ENCODE measurements around the gene HIVEP1. TPM values are rescaled to one million over a fixed set of nuclear protein-coding genes. Genes with fewer than 3 reads are reported as not detected.

Gene HIVEP1
- total RNA-seq, 2 donors from 2014 or later: 12.5 to 15.2 TPM

DNA sequence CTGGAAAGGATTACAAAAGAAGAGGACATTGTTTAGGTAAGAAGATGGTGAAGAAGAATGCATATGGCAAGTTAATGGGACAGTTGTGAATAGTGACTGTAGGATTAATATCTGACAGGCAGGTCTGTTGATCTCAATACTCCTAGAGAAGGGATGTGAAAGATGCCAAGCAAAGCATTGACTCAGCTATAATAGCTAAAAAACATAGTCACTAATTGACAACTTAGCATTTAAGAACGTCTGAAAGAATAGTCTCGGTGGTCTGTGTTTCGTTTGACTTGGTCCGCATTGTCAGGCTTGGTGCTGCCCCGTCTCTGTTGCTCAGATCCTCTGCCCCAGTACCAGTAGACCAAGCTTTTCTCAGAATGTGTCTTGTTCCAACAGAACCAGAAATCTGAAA, 65.9 kb downstream of the HIVEP1 start:
- Histone ChIP-seq H3K4me1 (peaks cover 8% of the 10 kb centered on the region), H3K9me3 (no peaks in the 10 kb centered on the region), H3K27me3 (no peaks in the 10 kb centered on the region), H3K27ac (no peak overlapping the region), H3K36me3 (replicated peaks in 1 of 2; ENCODE audit: insufficient read depth in 1 of 2, low read depth in 2 of 2) (no peaks in the 10 kb centered on the region), H3K4me3 (no peak overlapping the region)
- DNase-seq (no peak), ATAC-seq (no peak)
- TF ChIP-seq, protein P1, sequence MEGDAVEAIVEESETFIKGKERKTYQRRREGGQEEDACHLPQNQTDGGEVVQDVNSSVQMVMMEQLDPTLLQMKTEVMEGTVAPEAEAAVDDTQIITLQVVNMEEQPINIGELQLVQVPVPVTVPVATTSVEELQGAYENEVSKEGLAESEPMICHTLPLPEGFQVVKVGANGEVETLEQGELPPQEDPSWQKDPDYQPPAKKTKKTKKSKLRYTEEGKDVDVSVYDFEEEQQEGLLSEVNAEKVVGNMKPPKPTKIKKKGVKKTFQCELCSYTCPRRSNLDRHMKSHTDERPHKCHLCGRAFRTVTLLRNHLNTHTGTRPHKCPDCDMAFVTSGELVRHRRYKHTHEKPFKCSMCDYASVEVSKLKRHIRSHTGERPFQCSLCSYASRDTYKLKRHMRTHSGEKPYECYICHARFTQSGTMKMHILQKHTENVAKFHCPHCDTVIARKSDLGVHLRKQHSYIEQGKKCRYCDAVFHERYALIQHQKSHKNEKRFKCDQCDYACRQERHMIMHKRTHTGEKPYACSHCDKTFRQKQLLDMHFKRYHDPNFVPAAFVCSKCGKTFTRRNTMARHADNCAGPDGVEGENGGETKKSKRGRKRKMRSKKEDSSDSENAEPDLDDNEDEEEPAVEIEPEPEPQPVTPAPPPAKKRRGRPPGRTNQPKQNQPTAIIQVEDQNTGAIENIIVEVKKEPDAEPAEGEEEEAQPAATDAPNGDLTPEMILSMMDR (IDR thresholded peaks at IDR 0.05): no peak
- no peak for TF ChIP-seq POLR2A (IDR thresholded peaks at IDR 0.05)
- WGBS, 2 donors: 84 to 89% methylated on average over 5 of the region's 5 CpGs
- intact Hi-C loops (cut with DNase I): no loop called here

DNA sequence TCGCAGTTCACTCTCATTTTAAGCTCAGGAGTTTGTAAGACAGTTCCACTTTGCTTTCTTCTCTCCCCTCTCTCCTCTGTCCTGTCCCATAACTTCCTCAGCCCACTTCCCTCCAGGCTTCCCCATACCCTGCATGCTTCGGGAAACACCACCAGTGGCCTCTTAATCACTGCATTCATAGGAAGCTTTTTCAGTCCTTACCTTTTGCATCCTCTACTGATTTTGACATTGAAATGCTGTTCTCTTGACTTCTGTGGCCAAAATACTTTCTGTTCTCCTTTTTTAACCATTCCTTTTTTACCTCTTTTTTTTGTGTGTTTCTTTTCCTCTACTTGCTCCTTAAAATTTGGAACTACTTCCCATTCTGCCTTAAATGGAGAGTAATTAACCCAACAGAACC, 69.7 kb downstream of the HIVEP1 start:
- Histone ChIP-seq H3K9me3 (no peaks in the 10 kb centered on the region), H3K4me1 (peaks cover 4% of the 10 kb centered on the region), H3K27ac (no peak overlapping the region), H3K36me3 (replicated peaks in 1 of 2; ENCODE audit: insufficient read depth in 1 of 2, low read depth in 2 of 2) (no peaks in the 10 kb centered on the region), H3K27me3 (no peaks in the 10 kb centered on the region), H3K4me3 (no peak overlapping the region)
- TF ChIP-seq POLR2A (IDR thresholded peaks at IDR 0.05): no peak
- intact Hi-C loops (cut with DNase I): no loop called here
- no peak for ATAC-seq
- DNase-seq: no peak
- WGBS, 2 donors: 86 to 93% methylated on average over 2 of the region's 2 CpGs

DNA sequence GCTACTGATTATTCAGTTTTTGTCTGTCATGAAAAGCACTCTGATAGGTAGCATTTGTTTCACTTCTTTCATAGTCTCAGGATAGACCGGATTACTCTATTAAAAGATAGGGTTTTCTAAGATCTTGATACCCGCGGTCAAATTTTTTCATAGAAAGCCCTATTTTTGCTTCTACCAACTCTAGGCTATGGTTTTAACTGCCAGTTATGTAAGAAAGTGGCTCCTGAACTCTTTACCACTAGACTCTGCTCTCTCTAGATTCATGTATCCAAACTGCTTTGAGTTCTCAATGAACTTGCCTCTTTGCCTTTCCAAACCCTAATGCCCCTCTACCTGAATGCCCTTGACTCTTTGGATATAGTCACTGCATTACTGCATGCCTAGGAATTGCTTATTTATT, 70.3 kb downstream of the HIVEP1 start:
- DNase-seq (no peak), ATAC-seq (no peak)
- no peak for TF ChIP-seq POLR2A (IDR thresholded peaks at IDR 0.05)
- TF ChIP-seq, protein P1 (IDR thresholded peaks at IDR 0.05): no peak
- H3K4me1 ChIP-seq: peaks cover 4% of the 10 kb centered on the region
- H3K27ac ChIP-seq: no peak overlapping the region
- H3K36me3 ChIP-seq (replicated peaks in 1 of 2; ENCODE audit: insufficient read depth in 1 of 2, low read depth in 2 of 2): no peaks in the 10 kb centered on the region
- H3K9me3 ChIP-seq: no peaks in the 10 kb centered on the region
- WGBS, 2 donors: 97 to 98% methylated on average over 3 of the region's 3 CpGs
- intact Hi-C loops (cut with DNase I): no loop called here
- no peaks in the 10 kb centered on the region for H3K27me3 ChIP-seq
- H3K4me3 ChIP-seq: no peak overlapping the region

DNA sequence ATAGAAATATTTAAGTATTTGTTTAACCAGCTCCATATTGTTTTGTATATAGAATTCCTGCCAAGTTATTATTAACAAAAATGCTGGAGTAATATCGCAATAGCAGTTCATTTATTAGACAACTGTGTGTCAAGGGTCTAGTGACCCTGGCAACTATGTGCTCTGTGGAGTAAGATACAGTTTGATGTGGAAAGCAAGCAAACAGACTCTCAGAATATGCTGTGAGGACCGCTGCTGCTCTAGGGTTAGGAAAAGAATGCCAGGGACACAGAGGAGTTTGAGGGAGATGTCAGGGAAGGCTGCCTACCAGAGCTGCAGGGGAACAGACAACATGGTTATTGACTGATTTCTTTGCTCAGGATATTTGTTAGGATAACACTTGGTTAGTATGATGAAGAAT, 71.2 kb downstream of the HIVEP1 start:
- TF ChIP-seq, protein P1 (IDR thresholded peaks at IDR 0.05): no peak
- no peak for TF ChIP-seq POLR2A (IDR thresholded peaks at IDR 0.05)
- Histone ChIP-seq H3K4me3 (no peak overlapping the region), H3K27ac (no peak overlapping the region), H3K4me1 (peaks cover 4% of the 10 kb centered on the region), H3K27me3 (no peaks in the 10 kb centered on the region), H3K36me3 (replicated peaks in 1 of 2; ENCODE audit: insufficient read depth in 1 of 2, low read depth in 2 of 2) (no peaks in the 10 kb centered on the region), H3K9me3 (no peaks in the 10 kb centered on the region)
- DNase-seq (no peak), ATAC-seq (no peak)
- intact Hi-C loops (cut with DNase I): no loop called here
- WGBS, 2 donors: 75 to 80% methylated on average over 2 of the region's 2 CpGs

DNA sequence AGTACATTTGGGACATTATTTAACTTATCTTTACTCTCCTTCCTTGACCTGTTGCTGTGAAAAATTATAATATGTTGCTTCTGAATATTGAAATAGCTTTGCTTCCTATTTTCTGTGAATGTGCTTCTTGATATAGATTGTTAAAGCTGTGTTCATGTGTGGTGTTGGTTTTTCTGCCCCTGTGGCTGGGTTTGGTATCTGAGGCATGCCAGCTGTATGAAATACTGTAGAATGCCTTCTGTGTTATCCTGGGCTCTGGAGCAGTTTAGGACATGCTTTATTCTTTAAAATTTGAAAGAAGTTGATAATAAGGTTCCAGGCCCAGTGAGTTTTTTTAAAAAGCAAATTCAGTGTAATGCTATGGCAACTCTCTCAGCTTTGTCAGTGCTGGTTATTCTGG, 71.7 kb downstream of the HIVEP1 start:
- H3K4me3 ChIP-seq: no peak overlapping the region
- no peaks in the 10 kb centered on the region for H3K27me3 ChIP-seq
- H3K4me1 ChIP-seq: peaks cover 4% of the 10 kb centered on the region
- intact Hi-C loops (cut with DNase I): no loop called here
- no peaks in the 10 kb centered on the region for H3K36me3 ChIP-seq (replicated peaks in 1 of 2; ENCODE audit: insufficient read depth in 1 of 2, low read depth in 2 of 2)
- no peak overlapping the region for H3K27ac ChIP-seq
- TF ChIP-seq, protein P1 (IDR thresholded peaks at IDR 0.05): no peak
- no peak for TF ChIP-seq POLR2A (IDR thresholded peaks at IDR 0.05)
- no peak for ATAC-seq
- H3K9me3 ChIP-seq: no peaks in the 10 kb centered on the region
- DNase-seq: no peak

Measured in body of pancreas (tissue), 4 donors.